AG08395 (cell line): Measurements from ENCODE around the gene FANK1.
"Not testable (repeated sequence)": the region's sequence is repeated elsewhere in the genome, so short reads cannot be mapped to it uniquely, and the experiment has no call there.

Experiments used
- DNase-seq: peaks from one replicate; pipeline ENCODE4 v3.0.0; 2012; ENCODE audit warnings: mixed read lengths, low spot score

FANK1 gene

DNA sequence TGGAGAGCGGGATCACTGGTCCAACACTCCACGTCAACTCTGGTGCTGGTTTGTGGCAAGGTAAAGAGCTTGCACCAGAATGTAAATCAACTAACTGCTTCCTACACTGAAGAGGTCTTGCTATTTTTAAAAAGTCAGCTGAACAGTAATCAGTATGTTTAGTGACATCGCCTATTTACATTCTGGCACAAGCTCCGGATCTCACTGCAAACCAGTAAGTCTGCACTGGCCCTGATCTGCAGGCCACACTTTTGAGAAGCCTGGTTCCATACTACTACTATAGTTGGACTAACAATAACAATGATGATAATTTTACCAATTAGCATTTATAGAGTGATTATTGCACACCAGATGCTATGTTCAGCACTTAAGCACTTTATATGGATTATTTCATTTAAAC is 6.9 kb upstream of the FANK1 start:
- DNase-seq, result not testable (repeated sequence)

- DNase-seq, result not testable (repeated sequence)
Observed at GRCh38 chr10:125892402-125892801, 4.0 kb upstream of the FANK1 start.

DNA sequence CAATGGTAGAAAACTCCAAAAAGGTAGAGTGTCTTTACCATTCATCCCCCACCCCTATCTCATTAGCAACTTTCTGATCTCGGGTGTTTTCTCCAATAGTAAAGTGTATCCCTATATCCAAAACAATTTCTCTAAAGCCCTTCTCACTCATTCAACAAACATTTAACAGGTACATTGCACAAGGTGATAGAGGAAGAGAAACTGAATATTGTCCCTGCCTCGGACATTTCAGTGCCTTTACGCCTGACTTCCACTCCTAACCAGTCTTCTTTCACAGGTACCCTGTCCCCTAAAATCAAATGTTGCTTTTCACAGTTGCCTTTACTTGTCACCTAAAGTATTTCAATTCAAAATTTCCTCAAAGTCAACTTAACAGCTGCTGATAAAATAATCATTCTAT is 2.2 kb upstream of the FANK1 start:
- not testable (repeated sequence) for DNase-seq

DNA sequence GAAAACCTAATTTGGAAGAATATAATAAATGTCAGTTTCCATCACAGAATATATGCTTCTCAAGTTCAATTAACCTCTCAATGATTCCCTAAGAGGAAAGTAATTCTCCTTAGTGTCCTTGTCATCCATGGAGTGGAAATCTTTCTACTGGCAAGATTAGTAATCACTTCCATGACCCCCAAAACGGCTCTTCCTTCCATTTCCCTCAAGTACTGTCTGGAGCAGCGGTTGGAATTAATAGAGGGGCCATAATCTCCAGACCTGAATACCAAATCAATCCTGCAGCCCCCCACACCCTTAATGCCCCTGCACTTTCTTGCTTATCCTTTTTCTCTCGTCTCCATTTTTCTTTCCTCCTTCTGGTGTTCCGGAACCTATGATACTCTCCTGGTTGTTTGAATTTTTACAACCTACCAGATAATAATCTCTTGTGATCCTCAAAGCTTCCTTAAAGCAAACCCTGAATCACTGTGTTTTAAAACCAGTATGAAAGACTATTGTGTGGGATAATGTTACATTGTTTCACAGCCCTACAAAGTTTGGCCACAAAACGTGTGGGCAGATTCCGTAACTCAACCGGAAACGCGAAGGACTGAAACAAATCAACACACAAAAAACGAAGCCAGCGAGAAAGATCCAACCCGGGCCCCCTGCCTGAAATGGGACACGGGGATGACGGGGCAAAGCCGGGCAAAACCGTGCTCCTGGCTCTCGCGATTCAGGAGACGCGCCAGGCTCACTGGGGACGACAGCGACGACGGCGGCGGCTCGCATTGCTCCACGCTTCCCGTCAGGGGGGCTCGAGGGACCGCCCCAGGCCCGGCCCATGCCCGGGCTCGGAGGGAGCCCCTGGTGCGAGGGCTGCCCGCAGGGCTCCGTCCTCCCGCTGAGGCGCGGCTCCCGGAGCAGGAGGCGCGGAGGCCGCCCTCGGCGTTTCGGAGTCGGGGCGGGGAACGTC is 955 bp upstream of the FANK1 start:
- peak; percentile 38 for DNase-seq

- DNase-seq, result not testable (repeated sequence)
Observed at GRCh38 chr10:125897317-125897716, 953 bp downstream of the FANK1 start.

GRCh38 chr10:125900963-125901362 is 4.6 kb downstream of the FANK1 start:
- not testable (repeated sequence) for DNase-seq

DNA sequence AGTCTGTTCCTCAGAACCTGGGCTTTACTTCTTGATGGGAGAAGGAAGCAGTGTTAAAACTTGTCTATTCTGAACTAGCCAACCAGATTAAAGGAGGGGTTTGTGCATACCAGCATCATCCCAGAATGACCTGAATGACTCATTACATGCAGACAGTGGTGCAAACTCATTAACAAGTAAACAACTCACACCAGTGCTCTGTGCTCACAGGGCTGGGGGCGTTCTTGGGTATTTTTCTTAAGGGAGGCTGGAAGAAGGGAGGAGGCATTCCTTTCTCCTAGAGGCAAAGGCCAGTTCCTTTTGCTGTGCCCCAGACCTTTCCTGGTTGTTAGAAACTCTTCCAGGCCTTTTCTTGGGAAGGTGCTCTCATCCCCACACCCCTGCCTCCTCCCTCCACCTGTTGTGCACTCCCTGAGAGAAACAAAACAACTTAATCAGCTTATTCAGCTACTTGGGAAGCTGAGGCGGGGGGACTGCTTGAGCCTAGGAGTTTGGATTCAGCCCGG is 6.8 kb downstream of the FANK1 start:
- DNase-seq, result not testable (repeated sequence)

- not testable (repeated sequence) for DNase-seq
Observed at GRCh38 chr10:125905069-125905994, 9.0 kb downstream of the FANK1 start.

DNA sequence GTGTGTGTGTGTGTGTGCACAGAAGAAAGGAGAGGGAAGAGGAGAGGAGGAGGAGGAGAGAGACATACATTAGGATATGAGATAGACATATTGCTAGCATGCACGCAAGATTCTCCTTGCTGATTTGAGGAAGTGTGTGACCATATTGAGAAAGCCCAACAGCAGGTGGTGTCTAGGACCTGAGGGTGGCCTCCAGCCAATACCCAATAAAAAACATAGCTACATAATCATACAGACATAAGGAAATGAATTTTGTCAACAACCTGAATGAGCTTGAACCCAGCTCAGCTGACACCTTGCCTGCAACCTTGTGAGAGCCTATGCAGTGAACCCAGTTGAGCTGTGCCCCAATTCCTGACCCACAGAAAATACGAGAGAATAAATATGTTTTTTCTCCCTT is 11.2 kb downstream of the FANK1 start:
- DNase-seq, result not testable (repeated sequence)

- DNase-seq, result not testable (repeated sequence)
Observed at GRCh38 chr10:125908813-125909212, 12.4 kb downstream of the FANK1 start.

DNA sequence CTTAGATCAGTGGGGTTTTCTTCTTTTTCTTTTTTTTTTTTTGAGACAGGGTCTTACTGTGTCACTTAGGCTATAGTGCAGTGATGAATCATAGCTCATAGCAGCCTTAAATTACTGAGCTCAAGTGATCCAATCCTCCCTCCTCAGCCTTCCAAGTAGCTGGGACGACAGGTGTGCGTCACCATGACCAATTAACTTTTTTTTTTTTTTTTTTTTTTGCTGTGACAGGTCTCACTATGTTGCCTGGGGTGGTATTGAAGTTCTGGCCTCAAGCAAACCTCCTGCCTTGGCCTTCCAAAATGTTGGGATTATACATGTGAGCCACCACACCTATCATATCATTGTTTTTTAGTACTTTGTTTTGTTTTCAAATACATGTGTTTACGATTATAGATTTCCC is 13.1 kb downstream of the FANK1 start:
- not testable (repeated sequence) for DNase-seq

- no peak for DNase-seq
Observed at GRCh38 chr10:125911145-125911544, 14.8 kb downstream of the FANK1 start.

GRCh38 chr10:125911990-125912389 is 15.6 kb downstream of the FANK1 start:
- no peak for DNase-seq

- not testable (repeated sequence) for DNase-seq
Observed at GRCh38 chr10:125913277-125913676, 16.9 kb downstream of the FANK1 start.

GRCh38 chr10:125916977-125917376 is 20.6 kb downstream of the FANK1 start:
- DNase-seq, result no peak

GRCh38 chr10:125917704-125918361 is 21.5 kb downstream of the FANK1 start:
- DNase-seq, result not testable (repeated sequence)

DNA sequence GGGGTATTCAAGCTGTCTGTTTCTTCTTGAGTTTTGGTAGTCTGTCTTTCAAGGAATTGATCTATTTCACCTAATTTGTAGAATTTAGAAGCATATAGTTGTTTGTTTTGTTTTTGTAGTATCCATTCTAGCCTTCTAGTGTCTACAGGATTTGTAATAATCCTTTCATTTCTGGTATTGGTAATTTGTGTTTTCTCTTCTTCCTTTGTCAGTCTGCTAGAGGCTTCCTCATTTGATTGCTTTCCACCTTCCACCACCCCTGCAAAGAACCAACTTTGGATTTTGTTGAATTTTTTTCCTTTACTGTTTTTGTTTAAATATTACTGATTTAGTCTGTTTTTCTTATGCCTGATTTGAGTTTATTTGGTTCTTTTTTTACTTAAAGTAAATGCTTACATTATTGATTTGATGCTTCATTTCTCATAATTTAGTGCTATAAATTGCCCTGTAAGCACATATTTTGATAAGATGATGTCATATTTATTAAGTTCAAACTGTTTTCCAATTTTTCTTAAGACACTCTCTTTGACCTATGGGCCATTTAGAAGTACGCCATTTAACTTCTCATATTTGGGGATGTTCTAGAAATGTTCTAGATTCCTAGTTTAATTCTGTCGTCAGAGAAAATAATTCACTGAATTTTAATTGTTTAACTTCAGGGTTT is 25.4 kb downstream of the FANK1 start:
- not testable (repeated sequence) for DNase-seq

- no peak for DNase-seq
Observed at GRCh38 chr10:125925262-125925834, 29.0 kb downstream of the FANK1 start.

- DNase-seq, result no peak
Observed at GRCh38 chr10:125926247-125926646, 29.9 kb downstream of the FANK1 start.

DNA sequence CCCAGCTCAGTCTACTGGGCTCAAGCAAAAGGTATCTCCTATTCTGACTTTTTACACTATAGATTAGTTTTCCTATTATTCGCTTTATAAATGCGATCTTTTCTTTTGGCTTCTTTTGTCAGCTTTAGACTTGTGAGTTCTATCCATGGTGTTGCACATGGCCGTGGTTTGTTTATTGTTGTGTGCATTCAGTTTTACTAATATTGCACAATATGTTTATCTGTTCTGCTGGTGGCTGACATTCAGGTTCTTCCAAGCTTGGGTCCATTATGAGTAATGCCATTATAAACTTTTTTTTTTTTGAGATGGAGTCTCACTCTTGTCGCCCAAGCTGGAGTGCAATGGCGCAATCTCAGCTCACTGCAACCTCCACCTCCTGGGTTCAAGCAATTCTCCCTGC is 30.9 kb downstream of the FANK1 start:
- not testable (repeated sequence) for DNase-seq
